Measurements from ENCODE around the gene NUP50.

GRCh38 chr22:45204819-45205218 is 41.1 kb downstream of the NUP50 start:
- no peak for TF ChIP-seq CTCF (IDR thresholded peaks at IDR 0.05; ENCODE audit: low read depth, low read length)
- TF ChIP-seq EZH2phosphoT487 (IDR thresholded peaks at IDR 0.05; ENCODE audit: low read depth) = no peak
